HG03354 (cell line): ENCODE results near the gene SIT1.
"Not testable (repeated sequence)": the region's sequence is repeated elsewhere in the genome, so short reads cannot be mapped to it uniquely, and the experiment has no call there.

Experiments
- ATAC-seq: cut with Tn5 transposase; IDR thresholded peaks from one replicate; pipeline ENCODE4 v1.9.1; 2021; ENCODE audit warnings: mild to moderate bottlenecking; ENCODE audit not compliant: unreplicated experiment, poor library complexity, severe bottlenecking

SIT1 gene

DNA sequence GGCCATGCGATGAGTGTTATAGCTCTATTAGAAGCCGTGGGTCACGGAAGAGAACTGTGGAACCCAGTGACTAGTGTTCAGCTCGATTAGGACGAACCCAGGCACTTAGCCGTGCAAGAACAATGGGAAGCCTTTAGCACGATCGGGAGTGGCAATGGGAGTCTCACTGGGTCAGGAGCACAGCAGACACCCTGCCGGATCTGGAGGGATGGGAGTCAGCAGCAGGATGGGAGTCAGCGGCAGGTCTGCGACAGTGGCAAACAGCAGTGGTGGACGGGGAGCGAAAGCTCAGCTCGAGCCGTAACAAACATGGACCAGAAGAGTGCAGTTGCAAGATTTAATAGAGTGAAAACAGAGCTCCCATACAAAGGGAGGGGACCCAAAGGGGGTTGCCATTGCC is 10.3 kb downstream of the SIT1 start:
- ATAC-seq: not testable (repeated sequence)

DNA sequence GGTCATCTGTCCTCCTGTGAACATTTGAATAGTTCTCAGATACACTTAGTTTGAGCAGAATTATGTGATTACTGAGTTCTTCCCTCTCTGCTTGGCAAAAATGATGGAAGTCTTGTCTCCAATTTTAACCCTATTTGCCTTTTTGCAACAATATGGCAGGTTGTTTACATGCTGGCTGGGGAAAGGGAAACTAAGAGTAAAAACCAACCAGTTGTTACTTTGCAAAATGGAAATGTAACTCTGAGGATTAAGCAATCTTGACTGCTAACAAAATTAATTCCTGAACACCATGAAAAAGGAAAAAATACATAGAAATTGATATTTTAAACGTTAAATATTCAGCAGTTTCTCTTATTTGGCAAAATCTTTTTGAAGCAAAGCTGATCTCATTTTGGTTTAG is 11.1 kb downstream of the SIT1 start:
- no peak for ATAC-seq

DNA sequence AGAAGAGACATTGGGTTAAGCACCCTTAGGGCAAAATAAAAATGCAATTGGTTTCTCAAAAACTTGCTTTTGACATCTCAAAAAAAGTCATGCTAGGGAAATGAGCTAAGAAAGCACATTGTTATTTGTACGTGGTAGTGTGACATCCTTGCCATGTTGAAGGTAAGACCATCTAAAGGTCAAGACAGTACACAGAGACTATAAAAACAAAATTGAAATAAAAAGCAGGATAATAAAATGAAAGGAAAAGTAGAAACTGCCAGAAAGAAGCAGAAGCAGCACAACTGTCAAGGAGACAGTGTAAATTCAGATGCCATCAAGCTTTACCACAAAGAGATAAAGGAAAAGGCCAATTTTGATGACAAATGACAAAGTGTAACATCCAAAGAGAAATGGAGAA is 11.5 kb downstream of the SIT1 start:
- not testable (repeated sequence) for ATAC-seq

DNA sequence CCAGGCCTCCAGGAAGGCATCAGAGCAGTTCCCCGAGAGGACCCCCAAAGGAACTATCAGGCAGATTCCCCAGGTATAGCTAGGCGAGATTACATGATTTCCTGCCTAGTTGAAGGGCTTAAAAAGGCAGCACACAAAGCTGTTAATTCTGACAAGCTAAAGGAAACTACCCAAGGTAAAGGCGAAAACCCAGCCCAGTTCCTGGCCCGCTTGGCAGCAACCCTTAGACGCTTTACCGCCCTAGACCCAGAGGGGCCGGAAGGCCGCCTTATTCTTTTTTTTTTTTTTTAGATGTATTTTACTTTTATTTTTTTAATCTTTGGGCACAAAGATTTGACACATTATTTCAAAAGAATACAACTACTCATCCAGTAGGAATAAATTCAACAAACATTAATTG is 12.0 kb downstream of the SIT1 start:
- ATAC-seq: not testable (repeated sequence)

DNA sequence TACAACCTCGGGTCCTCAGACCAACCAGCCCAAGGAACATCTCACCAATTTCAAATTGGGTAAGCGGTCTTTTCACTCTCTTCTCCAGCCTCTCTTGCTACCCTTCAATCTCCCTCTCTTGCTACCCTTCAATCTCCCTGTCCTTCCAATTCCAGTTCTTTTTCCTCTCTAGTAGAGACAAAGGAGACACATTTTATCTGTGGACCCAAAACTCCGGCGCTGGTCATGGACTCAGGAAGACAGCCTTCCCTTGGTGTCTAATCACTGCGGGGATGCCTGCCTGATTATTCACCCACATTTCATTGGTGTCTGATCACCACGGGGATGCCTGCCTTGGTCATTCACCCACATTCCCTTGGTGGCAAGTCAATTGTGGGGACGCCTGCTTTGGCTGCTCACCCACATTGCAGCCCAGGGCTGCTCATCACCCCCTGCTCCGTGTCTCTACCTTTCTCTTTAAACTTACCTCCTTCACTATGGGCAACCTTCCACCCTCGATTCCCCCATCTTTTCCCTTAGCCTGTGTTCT is 13.2 kb downstream of the SIT1 start:
- not testable (repeated sequence) for ATAC-seq

DNA sequence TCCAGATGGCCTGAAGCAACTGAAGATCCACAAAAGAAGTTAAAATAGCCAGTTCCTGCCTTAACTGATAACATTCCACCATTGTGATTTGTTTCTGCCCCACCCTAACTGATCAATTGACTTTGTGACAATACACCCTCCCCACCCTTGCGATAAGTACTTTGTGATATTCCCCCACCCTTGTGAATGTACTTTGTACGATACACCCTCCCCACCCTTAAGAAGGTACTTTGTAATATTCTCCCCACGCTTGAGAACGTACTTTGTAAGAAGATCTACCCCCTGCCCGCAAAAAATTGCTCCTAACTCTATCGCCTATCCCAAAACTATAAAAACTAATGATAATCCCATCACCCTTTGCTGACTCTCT is 13.9 kb downstream of the SIT1 start:
- ATAC-seq: not testable (repeated sequence)

DNA sequence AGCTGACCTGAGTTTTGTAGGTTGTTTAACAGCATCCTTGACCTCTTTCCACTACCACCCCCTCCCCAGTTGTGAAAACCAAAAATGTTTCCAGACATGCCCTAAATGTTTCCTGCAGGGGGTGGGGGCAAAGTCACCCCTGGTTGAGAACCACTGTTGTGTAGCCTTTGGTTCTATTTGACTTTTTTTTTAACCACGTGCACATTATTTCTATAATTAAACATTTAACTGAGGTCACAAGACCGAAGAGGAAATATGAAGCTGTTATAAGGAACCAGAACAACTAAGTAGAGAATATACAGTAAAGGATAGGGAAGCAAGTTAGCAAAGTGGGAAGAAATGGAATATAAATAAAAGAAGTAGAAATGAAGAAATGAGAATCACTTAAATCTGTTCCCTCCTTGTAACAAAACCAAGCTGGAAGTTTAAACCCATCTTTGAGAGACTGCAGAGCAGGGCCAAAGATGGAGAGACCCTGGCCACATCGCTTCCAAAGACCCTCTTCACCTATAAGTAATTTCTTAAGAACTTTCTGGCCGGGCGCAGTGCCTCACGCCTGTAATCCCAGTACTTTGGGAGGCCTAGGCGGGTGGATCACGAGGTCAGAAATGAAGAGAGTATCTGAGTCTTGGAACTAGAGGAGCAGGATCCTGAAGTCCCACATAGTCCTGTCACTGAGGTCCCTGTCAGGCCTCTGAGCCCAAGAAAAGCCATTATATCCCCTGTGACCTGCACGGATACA is 14.4 kb downstream of the SIT1 start:
- ATAC-seq: no peak

DNA sequence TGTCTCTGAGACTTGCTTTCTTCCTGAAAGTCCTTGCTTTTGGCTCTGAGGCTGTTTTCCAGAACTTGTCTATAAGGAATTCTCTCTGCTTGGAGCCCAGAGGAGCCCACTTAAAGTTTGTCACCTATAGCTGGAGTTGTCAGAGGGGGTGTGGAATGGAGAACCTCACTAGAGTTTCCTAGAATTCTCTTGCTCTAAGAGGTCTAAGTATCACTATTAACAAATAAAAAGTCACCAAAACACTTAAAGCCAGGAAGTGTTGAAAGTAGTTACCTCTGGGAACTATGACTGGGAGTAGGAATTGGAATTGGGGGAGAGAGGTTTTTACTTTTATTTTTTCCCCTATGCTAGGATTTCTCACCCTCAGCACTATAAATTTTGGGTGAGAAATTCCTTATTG is 15.0 kb downstream of the SIT1 start:
- no peak for ATAC-seq

DNA sequence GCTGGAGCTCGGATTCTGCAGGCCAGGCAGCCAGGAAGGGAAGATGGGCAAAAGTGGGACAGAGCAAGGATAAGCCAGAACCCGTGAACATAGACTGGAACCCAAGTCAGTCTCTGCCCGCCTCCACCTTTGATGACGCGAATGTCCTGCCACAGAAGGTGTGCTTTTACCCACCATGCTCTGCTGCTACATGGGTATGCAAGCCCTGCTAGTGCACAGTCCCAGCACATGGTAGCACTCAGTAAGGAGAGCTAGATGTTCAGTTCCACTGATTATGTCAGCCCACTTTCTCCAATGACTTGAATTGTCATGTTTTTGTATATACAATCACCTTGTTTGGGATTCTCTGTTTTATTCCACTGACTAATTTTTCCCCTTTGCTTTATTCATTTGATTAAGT is 21.1 kb downstream of the SIT1 start:
- ATAC-seq: no peak

DNA sequence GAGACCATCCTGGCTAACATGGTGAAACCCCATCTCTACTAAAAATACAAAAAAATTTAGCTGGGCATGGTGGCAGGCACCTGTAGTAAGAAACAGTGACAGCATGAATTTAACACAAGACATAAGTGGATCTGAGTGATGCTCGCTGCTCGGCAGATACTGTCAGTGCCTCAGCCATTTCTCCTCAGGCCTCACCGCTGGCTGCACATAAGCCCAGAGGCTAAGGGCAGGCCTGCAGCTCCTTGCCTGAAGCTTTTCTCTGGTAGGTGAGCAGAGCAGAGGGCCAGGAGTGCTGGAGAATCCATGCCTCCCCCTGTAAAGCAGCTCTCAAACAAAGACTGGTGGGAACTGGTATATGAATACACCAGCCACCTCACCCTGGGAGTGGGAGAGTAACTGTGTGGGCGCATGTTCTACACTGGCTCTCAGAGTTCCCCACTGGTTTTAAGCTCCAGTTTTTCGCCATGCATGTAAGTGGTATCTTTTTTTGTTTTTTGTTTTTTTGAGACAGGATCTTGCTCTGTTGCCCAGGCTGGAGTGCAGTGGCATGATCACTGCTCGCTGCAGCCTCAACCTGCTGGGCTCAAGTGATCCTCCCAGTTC is 22.2 kb downstream of the SIT1 start:
- ATAC-seq: no peak

DNA sequence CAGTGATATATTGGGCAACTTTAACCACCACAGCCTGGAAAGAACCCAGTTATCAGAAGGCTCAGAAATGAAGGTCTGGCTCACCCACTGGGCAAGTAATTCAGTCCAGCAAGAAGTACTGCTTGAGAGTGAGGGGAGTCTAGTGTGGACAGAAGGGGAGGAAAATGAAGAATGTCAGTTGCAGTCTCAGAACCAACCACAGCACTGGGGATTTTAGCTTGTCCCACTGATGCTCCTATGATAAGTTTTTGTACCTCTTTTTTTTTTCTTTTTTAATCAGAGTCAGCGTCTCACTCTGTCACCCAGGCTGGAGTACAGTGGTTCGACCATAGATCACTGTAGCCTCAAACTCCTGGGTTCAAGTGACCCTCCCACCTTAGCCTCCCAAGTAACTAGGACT is 23.2 kb downstream of the SIT1 start:
- no peak for ATAC-seq

DNA sequence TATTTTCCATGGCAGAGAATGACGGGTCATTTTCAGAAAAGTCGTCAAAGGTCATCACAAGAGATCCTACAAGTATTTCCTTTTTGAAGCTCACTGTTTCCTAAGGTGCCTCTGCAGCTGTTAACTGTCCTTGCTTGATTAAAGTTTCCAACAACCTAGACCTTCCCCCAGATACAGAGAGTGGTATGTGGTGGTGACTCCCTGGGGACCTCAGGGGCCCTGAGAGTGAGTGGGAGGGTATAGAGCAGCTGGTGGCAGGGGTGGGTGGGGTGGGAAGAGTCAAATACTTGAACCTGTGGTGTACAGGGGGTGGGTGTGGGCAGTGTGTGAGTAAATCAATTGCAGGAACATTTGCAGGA is 31.0 kb downstream of the SIT1 start:
- peak; percentile 72 for ATAC-seq

DNA sequence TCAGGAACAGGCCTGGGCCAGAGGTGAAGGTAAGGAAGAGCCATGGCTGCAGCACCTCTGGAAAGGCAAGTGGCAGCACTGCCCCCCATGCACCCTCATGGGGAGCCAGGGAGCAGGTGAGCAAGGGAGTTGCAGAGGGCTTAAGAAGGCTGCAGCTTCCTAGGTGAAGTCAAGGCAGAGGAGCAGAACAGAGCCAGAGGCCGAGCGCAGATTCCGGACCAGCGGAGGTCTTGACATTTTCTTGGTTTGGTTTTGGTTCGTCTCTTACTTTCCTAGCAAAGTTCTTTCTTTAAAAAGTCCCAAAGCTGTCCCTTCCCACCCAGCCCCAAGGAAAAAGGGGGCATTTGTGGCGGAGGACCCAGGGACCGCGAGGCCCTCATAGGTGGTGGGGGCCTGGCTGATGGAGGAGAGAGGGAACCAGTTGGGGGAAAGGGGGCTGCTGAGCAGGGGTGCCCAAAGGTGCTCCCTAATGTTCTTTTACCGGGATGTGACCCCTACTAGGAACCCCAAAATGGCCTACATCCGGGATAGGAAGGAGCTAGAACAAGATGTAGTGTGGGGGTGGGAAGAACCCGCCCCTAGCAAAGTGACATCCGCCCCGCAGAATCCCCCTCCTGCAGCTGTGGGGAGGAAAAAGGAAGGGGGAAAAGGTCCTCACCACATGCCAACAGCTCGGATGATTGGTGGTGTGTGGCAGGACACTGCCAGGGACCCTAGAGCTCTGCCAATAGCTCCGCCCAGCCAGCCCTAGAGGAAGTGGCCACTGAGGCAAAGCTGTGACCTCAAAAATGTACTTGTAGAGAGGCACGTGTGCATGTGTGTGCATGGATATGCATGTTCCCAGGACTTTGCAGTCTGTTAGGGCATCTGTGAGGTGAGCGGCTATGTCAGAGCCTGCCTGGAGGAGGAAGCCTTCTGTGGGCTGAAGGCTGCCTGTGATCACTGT is 31.6 kb downstream of the SIT1 start:
- ATAC-seq: peak; percentile 51

DNA sequence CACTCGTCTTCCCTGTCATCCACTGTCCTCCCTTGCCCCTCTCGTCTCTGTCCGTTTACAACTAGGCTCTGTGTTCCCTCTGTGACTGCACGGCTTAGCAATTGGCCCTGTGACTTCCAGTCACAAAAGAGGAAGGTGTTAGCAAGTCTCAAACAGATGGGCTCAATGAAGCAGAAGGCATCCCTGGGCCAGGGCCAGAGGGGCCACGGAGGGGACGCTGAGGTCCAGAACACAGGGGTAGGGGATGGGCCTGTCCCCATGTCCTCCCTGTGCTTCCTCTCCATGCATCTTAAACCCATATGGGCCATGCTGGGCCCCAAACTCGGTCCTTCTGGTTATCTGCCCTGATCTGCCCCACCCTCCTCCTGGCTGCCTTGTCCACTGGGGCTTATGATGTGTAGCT is 32.4 kb downstream of the SIT1 start, which contains the start of gene CD72:
Gene CD72 (minus strand): TSS at position 89 of the 403 bp plus-strand sequence. CDS start 110 bp downstream, outside the sequence.
- ATAC-seq: peak; percentile 27

DNA sequence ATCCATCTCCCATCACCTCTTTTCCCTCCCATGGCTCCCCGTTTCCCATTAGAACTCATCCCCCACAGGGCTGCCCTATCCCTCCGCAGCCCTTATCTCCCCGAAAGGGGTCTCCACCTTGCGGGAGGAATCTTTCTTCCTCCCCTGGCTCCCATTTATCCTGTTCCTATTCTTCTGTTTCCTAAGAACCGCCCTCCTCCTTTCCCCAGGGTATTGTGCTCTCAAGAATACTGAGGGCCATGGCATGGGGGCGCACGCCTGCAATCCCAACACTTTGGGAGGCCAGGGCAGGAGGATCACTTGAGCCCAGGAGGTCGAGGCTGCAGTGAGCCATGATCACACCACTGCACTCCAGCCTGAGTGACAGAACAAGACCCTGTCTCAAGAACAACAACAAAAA is 33.2 kb downstream of the SIT1 start:
- no peak for ATAC-seq

DNA sequence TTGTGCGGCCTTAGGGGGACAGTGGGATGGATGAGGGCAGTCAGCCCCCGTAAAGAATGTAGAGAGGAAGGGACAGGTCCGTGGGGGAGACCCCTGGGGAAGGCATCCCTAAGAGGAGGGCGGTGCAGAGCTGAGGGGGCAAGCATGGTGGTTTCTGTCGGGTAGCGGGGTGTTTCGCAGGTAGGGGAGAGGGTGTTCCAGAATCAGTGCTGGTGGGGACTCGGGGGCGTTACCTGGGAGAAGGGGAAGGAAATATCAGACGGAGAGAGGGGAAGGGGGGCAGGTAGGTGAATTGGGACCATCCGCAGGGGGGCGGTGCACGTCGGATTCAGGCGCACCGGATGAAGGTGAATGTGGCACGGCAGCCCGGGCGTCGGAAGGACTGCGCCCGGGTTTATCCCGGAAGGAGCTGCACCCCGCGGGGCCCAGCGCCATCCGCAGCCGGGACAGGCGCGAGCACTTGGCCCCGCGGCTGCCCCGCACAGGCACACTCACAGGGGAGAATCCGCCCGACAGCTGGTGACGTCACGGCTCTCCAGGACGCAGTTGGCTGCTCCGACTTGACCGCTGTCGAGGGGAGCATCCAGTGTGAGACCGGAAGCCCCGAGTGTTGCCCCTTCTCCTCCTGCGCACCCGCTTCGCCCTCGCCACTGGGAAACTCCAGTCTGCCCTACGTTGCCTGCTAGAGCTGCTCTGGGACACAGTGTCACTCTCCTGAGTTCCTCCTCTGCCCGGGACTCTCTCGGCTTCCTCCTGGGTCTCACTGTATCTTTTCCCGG is 33.9 kb downstream of the SIT1 start:
- peak; percentile 36 for ATAC-seq

DNA sequence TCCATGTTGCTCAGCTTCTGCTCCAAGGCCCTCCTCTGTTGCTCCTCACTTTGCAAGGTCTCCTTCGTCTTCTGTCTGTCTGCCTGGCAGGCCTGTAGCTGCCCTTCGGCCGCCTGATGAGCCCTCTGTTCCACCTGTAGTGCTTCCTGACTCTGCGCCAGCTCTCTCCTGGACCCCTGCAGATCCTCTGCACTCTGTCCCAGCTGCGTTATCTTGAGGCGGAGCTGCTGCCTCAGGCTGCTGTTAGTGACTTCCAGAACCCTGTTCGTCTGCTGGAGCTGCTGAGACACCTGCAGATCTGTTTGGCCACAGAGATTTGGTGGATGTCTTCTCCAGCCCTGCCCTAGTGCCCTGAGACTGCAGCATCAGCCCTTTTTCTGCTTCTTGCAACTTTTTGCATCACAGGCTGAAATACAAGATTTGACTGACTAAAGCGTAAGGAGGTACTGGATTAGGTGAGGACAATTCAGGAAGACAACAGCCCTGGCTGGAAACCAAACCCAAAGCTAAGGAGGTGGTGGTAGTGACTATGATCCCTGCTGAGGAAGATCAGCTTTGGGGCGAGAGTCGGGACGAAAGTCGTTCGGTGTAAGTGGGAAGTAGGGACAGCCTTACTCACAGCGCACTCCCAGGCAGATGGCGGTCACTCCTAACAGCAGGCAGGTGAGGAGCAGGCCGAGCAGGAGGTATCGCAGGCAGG is 34.6 kb downstream of the SIT1 start:
- ATAC-seq: no peak

DNA sequence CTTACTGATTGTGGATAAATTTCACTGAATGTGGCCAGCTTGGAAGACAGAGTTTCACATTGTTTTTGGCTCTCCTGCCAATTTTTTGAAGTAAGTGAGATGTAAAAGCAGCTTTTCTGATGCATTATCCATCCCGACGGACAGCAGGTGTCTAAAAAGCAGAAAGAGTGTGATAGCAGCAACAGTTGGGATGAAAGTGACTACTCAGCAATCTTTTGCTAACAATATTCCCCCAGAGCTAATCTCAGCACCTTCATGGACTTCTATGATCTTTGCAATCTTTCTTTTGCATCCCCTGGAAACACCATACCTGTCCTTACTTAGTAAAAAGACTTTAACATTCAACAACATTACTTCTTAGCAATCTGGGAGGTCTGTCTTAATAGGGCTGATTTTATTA is 37.9 kb downstream of the SIT1 start:
- ATAC-seq: no peak

DNA sequence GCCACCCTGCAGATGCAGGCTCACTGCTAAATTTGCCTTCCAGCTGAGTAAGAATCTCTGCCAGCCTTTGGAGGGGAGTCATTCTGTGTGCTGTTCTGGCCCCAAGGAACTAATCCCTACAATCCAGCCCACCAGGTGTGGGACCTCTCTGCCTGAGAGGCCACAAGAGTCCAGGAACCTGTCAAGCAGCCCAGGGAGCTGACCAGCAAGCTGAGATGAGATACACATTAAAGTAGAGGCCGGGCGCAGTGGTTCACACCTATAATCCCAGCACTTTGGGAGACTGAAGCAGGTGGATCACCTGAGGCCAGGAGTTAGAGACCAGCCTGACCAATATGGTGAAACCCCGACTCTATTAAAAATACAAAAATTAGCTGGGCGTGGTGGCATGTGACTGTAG is 38.7 kb downstream of the SIT1 start:
- not testable (repeated sequence) for ATAC-seq
